AG09319 (cell line): Measurements from ENCODE around the gene CEP72.
"Not testable (repeated sequence)": the region's sequence is repeated elsewhere in the genome, so short reads cannot be mapped to it uniquely, and the experiment has no call there.

Experiments used
- DNase-seq: peaks from one replicate; pipeline ENCODE4 v3.0.0-alpha.2; 2010; ENCODE audit warnings: low read depth; ENCODE audit errors: extremely low read depth
- TF ChIP-seq, protein P1 (sequence below): IDR thresholded peaks from 2 replicates; pipeline ENCODE4 v1.5.1; 2011; ENCODE audit warnings: low read depth, mild to moderate bottlenecking, inconsistent platforms, low read length, moderate library complexity

CEP72 gene

DNA sequence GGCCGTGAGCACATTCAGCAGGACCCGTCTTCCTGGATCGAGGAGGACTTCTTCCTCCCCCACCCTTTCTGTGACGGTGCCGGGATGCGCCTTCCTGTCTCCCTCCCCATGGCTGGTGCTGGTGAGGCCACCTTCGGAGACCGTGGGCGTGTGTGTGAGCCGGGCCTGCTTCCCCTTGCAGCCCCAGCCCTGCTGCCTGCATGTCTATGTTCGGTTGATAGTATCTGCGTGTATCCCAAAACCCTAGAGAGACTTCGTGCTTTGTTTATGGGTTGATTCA is 12.8 kb downstream of the CEP72 start:
- DNase-seq: no peak
- TF ChIP-seq, protein P1, sequence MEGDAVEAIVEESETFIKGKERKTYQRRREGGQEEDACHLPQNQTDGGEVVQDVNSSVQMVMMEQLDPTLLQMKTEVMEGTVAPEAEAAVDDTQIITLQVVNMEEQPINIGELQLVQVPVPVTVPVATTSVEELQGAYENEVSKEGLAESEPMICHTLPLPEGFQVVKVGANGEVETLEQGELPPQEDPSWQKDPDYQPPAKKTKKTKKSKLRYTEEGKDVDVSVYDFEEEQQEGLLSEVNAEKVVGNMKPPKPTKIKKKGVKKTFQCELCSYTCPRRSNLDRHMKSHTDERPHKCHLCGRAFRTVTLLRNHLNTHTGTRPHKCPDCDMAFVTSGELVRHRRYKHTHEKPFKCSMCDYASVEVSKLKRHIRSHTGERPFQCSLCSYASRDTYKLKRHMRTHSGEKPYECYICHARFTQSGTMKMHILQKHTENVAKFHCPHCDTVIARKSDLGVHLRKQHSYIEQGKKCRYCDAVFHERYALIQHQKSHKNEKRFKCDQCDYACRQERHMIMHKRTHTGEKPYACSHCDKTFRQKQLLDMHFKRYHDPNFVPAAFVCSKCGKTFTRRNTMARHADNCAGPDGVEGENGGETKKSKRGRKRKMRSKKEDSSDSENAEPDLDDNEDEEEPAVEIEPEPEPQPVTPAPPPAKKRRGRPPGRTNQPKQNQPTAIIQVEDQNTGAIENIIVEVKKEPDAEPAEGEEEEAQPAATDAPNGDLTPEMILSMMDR: no peak

DNA sequence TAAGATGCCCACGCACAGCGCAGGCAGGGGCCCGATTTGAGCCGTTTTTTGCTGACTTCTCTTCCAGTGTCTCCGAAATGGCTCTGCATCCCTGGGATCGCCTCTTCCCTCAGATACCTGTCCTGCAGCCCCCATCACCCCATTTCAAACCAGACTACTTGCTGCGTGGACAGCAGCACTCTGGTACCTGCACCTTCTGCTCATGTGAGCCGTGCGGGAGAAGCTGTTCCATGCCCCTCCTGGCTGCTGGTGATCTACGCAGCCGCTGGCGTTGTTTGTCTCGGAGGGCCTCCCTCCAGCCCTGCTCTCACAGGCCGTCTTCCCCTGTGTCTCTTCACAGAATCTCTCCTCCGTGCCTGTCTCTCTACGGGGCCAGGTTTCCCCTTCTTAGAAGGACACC is 13.4 kb downstream of the CEP72 start:
- no peak for DNase-seq
- TF ChIP-seq, protein P1: no peak

DNA sequence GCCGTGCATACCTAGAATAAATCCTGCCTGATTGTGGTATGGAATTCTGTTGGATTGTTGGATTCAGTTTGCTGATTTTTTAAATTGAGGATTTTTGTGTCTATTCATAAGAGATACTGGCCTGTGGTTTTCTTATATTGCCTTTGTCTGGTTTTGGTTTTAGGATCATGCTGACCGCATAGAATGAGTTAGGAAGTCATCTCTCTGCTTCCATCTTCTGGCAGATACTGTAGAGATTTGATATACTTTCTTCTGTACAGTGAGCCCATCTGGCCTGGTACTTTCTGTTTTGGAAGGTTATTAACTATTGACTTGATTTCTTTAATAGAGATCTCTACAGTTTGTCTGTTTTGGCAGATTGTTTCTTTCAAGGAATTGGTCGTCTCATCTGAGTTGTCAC is 14.7 kb downstream of the CEP72 start:
- TF ChIP-seq, protein P1: no peak; the same call in none of the 2 replicates
- DNase-seq: no peak

DNA sequence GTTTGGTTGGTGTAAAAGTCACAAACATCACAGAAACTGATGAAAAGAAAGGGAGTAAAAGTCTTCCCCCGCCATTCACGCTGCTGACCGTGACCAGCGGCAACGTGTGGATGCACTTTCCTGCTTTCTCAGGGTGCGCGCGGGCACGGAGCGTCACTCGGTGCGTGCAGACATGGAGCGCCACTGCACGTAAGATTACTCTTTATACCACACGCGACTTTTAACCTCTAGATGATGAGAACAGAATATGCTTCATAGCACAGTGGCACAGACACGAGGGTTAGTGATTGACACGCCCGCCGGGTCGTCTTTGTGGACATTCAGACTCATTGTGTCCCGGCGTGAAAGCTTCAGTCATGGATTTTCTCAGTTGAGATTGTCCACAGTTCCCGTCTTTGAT is 15.7 kb downstream of the CEP72 start:
- no peak for DNase-seq
- TF ChIP-seq, protein P1: no peak

DNA sequence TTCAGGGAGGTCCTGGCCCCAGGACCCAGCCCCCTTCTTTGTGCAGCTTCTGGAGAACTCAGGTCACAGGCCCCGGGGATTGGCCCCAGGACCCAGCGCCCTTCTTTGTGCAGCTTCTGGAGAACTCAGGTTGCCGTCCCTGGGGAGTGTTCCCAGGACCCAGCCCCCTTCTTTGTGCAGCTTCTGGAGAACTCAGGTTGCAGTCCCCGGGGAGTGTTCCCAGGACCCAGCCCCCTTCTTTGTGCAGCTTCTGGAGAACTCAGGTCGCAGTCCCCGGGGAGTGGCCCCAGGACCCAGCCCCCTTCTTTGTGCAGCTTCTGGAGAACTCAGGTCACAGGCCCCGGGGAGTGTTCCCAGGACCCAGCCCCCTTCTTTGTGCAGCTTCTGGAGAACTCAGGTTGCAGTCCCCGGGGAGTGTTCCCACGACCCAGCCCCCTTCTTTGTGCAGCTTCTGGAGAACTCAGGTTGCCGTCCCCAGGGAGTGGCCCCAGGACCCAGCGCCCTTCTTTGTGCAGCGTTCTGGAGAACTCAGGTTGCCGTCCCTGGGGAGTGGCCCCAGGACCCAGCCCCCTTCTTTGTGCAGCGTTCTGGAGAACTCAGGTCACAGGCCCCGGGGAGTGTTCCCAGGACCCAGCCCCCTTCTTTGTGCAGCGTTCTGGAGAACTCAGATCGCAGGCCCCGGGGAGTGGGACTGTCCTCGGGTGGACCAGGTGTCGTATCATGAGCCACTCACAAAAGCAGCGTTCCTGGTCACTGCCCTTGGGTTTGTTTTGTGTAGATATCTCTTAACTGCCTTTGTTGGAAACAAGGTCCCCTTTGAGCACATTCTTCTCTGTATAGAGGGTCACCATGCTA is 16.4 kb downstream of the CEP72 start:
- DNase-seq: not testable (repeated sequence)

DNA sequence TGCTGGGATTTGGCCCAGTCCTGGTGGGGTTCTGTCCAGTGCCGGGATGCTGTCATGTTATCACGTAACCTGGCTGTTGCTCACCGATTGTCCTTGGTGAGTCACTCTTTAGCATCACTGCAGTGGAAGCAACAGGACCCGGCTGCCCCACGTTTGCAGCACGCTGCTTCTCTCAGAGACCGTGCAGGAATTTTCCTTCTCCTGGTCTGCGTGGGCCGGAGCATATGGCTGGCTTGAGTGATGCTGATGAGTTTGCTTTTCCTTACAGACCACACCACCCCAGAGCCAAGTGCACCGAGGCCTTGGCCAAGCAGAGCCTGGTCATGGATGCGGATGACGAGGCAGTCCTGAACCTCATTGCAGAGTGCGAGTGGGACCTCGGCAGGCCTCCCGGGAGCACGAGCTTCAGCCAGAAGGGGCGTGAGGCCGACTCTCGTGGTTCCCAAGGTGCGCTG is 21.4 kb downstream of the CEP72 start:
- no peak for DNase-seq
- TF ChIP-seq, protein P1: no peak

DNA sequence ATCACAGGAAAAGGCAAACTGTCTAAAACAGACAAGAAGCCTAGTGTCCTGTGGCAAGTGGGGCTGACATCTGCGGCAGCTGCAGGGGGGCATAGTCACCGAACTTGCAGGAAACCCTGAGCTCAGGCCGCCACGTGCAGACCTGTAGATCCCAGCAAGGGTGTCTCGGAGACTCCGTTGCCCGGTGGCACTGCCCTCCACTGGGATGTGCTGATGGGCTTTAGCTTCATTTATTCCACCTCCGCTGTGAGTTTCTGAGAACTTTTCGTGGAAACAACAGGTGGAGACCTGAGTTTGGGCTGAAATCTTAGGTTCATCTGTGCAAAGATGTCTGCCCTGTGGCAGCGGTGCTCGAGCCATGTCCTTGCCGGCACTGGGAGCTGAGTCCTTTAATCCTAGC is 22.1 kb downstream of the CEP72 start:
- DNase-seq: no peak
- TF ChIP-seq, protein P1: no peak
